GM12878 (cell line): Measurements from ENCODE around the gene PLS3.

ENCODE experiments used
- EZH2 ChIP-seq: IDR thresholded peaks from 2 replicates; pipeline ENCODE4 v1.6.1; 2012; ENCODE audit warnings: low read depth, mild to moderate bottlenecking, control low read depth, inconsistent platforms, low read length, borderline replicate concordance; ENCODE audit not compliant: control insufficient read depth
- HDAC2 ChIP-seq: fragments of 200-600 bp; sonication (generic); IDR thresholded peaks from 2 replicates; pipeline ENCODE4 v1.6.1; 2017
- POLR2A ChIP-seq: IDR thresholded peaks from 2 replicates; pipeline ENCODE4 v1.6.1; 2011; ENCODE audit warnings: low read depth, mild to moderate bottlenecking, low read length
- POLR2AphosphoS2 ChIP-seq: IDR thresholded peaks from 2 replicates; pipeline ENCODE4 v1.6.1; 2011; ENCODE audit warnings: low read depth, mild to moderate bottlenecking, low read length, improper control_type of control experiment, moderate library complexity
- POLR2AphosphoS5 ChIP-seq: IDR thresholded peaks from 2 replicates; pipeline ENCODE4 v1.6.1; 2011; ENCODE audit warnings: mild to moderate bottlenecking, low read length, inconsistent platforms

DNA sequence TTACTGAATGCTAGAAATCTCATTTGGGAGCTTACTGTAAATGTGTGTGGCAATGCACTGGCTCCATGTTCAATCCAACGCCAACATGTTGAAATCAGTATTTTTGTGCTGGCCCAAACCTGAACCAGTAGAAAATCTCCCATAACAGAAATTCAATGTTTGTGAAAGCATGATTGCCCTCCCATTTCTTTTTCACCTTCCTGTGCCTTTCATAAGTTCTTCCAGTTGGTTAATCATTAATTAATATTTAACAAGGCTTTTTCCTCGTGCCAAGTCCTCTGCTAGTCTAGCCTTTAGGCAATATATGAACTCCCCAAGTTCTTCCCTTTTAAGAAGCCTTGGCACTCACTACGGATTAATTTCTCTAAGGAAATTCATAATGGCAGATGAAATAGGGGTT is 1.3 kb upstream of the PLS3 start:
- TF ChIP-seq POLR2AphosphoS2 (no peak), POLR2A (no peak), HDAC2 (no peak), EZH2 (no peak), POLR2AphosphoS5 (no peak)
